Ramos (cell line): Measurements from ENCODE around the gene ENPP7.

Source experiments
- in situ Hi-C: fragments of 300-500 bp; cut with MboI; formaldehyde crosslinking; loops from one replicate; pipeline ENCODE4 v1.14.3; 2022; ENCODE audit warnings: low sequenced_read_pairs; ENCODE audit not compliant: unreplicated experiment

Gene ENPP7

DNA sequence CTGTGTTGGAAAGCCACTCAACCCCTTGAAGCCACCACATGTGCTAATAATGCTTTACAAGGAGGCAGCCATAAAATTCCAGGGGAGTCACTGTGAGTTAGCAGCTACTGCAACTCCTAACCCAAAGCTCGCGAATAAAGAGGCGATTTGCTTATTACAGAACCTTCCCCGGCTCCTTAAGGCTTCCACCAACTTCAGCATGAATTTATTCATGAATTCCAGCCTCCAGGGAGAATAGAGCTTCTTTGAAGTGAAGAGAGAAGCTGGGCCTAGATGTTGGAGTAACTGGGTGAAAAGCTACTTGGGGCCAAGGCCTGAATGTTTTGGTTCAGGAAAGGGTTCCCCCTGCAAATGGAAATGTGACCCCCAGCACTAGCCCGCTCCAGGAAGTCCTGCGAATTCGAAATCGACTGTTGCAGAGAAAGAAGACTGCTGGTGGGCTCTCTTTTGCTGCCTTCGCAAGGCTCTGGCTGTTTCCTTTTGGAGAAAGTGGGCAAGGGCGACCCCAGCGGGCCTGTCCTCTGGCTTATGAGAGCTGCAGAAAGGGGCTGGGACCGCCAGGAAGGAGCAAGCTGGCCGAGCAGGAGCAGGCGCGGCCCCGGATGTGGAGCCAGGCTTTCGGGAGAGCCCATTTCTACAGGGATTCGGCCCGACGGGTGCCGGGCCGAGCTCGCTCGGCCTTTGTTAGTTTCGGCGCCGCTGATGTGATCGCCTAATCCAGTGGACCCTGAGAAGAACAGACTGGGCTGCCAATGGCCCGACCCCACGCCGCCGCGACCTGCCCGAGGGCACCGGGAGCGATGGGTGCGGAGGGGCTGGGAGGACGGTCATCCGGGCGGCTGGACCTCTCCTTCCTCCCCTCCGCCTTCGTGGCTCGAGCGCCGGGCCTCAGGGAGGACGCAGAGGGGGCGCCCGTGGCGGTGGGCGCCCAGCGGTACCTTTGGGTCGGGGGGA lies 58.5 kb downstream of the ENPP7 start:
- in situ Hi-C loops: loop anchor here (5.0 kb wide), 1 partner anchor 178 kb away; no protein-coding TSS in a partner anchor

DNA sequence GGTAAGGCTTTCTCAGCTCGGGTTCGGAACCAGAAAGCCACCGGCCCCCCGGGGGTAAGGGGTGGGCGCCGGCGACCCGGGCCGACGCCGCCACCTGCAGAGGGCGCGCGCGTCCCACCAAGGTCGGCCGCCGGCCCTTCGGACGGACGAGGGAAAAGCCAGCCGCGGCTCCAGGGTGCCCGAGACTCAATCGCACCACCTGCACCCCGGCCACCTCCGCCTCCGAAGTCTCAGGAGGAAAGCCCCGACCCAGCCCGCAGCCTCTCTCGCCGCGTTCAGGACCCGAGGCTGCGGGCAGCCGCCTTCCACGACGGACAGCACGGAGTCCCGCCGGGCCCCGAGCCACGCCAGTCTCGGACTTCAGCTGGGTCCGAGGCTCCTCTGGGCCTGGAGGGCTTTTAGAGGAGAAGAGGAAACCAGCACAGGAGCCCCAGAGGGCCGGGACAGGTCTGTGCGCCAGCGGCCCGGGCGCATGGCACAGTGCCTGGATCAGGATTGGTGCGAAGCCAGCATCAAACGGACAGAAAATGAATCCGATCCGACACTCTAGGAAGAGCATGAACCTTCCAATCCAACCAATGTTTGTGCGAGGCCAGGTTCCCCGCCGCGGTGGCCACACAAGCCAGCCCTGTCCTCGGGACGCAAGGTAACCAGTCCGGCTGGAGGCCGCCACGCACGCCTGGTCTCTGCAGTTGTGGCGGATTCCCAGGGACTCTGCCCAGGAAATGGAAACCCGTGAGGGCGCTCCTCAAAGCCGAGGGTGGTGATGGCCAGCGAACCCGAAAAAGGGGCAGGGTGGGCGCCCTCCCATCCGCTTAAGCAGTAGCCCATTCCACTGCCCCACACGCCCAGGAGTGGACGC lies 59.4 kb downstream of the ENPP7 start:
- in situ Hi-C loops: loop anchor here (5.0 kb wide), 1 partner anchor 177 kb away; no protein-coding TSS in a partner anchor

DNA sequence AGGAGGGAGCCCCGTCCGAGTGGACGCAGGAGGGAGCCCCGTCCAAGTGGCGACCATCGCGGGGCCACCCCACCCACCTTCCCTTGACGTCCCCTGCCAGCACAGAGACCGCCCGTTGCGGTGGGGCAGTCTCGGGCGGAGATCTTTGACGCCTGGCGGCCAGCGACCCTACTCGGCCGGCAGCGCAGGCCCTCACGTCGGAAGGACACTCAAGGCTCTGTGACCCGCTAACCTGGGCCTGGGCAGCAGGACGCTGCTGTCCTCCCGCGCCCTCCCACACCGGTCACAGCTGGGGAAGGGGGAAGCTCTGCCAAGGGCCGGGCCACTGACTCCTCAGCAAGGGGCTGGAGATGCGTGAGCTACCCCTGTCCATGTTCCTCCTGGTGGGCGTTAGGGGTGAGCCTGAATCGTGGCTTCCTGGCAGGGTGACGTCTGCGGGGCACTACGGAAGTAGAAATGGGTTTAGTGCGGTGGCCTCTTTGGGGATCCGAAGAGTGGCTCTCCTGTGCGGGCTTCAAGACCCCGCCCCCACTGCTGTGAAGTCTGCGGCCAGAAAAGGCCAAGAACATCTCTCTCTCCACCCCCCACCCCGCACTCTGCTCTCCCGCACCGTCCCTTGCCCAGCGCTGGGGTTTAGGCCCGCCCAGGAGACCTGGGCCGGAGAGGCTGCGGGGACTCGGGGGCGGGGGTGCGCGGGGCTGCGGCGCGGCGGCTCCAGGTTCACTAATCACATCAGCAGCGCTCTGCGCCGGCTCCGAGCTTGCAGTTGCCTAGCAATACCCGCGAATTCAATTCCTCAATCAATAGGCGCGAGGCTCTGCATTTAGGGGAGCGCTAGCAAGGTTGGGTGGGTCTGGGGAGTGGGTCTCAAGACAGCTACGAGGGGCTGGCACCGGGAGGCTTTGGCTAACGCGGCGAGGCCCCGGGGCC lies 60.3 kb downstream of the ENPP7 start:
- in situ Hi-C loops: no loop called here

DNA sequence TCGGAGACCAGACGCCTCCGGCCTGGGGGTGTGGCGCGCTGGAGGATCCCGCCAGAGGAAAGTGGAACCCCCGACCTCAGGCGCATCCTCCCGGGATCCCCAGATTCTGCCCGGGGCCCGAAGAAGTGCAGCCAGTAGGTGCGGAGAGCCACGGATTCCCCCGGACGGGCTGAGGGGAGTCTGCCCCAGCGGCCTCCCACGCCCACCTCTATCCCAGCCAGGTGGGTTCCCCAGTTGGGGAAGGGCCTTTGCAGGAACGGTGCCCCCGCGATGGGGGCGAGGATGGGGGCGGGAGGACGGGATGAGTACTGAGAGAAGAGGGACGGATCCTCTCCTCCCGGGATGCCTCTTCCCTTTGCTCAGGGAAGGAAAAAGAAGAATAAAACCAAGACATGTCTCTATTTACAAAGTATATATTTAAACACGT lies 61.0 kb downstream of the ENPP7 start:
- in situ Hi-C loops: no loop called here
